H1 (cell line): Measurements from ENCODE around the gene COL11A1. TPM values are rescaled to one million over a fixed set of nuclear protein-coding genes. Genes with fewer than 3 reads are reported as not detected.

Experiments used
- CTCF ChIA-PET: fragments of 300-600 bp; sonication (Branson Sonifier 250); formaldehyde crosslinking; loops from one replicate; lab custom pipeline; 2021; ENCODE audit not compliant: partially characterized antibody; lab: Charles Lee
- POLR2A ChIA-PET: fragments of 300-600 bp; sonication (Branson Sonifier 250); formaldehyde crosslinking; loops from one replicate; lab custom pipeline; 2021; ENCODE audit warnings: inconsistent platforms; ENCODE audit not compliant: partially characterized antibody; lab: Charles Lee
- DNase-seq, 2 experiments: peaks; one replicate each; pipeline versions ENCODE4 v3.0.0 to v3.0.0-alpha.2; 2010 to 2022; ENCODE audit warnings: low spot score in 2 of 2, low read depth in 1 of 2, mixed read lengths in 1 of 2
- FAIRE-seq: peaks from 2 replicates; lab custom pipeline; 2011; peaks lifted over from hg19 to GRCh38; lab: Jason Lieb, UNC
- H2AFZ ChIP-seq: 2 replicates; pipeline ENCODE4 v1.8.1; 2012; ENCODE audit warnings: low read length, inconsistent platforms
- H2AK5ac ChIP-seq: 2 replicates; pipeline ENCODE4 v1.6.1; 2013; ENCODE audit warnings: low read depth, low read length
- H2BK120ac ChIP-seq: replicated peaks from 2 replicates; pipeline ENCODE3; 2013; ENCODE audit warnings: low read depth, low read length, inconsistent platforms
- H2BK12ac ChIP-seq: 2 replicates; pipeline ENCODE4 v1.6.1; 2013; ENCODE audit warnings: low read depth, low read length
- H2BK15ac ChIP-seq: 2 replicates; pipeline ENCODE4 v1.6.1; 2013; ENCODE audit warnings: low read length
- H2BK20ac ChIP-seq: 2 replicates; pipeline ENCODE4 v1.6.1; 2013; ENCODE audit warnings: low read length
- H2BK5ac ChIP-seq: 2 replicates; pipeline ENCODE4 v1.6.1; 2013; ENCODE audit warnings: low read depth, low read length
- H3K14ac ChIP-seq: 2 replicates; pipeline ENCODE4 v1.6.1; 2013; ENCODE audit warnings: inconsistent platforms; ENCODE audit not compliant: insufficient read length
- H3K18ac ChIP-seq: 2 replicates; pipeline ENCODE4 v1.6.1; 2013; ENCODE audit warnings: low read length; ENCODE audit errors: extremely low read depth
- H3K23ac ChIP-seq: 2 replicates; pipeline ENCODE4 v1.6.1; 2013; ENCODE audit warnings: inconsistent platforms; ENCODE audit not compliant: insufficient read length
- H3K23me2 ChIP-seq: 2 replicates; pipeline ENCODE4 v1.6.1; 2013; ENCODE audit warnings: low read depth, low read length
- H3K27ac ChIP-seq: 2 replicates; pipeline ENCODE4 v1.6.1; 2011; ENCODE audit warnings: low read depth, low read length, inconsistent platforms
- H3K27me3 ChIP-seq, 4 experiments: replicated peaks in 1 of 4; 1 replicate in 1 of 4; 2 replicates in 3 of 4; pipeline versions ENCODE4 v1.6.1 to v1.8.1; 2011 to 2013; ENCODE audit warnings: low read length in 3 of 4, mild to moderate bottlenecking in 3 of 4, inconsistent platforms in 2 of 4, mixed read lengths in 2 of 4, moderate library complexity in 1 of 4; ENCODE audit not compliant: control insufficient read depth in 3 of 4, insufficient read depth in 3 of 4; ENCODE audit errors: extremely low read depth in 1 of 4
- H3K36me3 ChIP-seq, 4 experiments: 2 replicates each; pipeline versions ENCODE4 v1.6.1 to v1.8.1; 2011 to 2013; ENCODE audit warnings: mild to moderate bottlenecking in 4 of 4, low read length in 3 of 4, moderate library complexity in 2 of 4, control low read depth in 1 of 4, inconsistent platforms in 1 of 4; ENCODE audit not compliant: insufficient read depth in 4 of 4, control insufficient read depth in 2 of 4
- H3K4ac ChIP-seq: replicated peaks from 2 replicates; pipeline ENCODE3; 2013; ENCODE audit warnings: low read length, low read depth, mixed read lengths, inconsistent platforms; ENCODE audit not compliant: insufficient read length
- H3K4me1 ChIP-seq, 4 experiments: replicated peaks in 1 of 4; 1 replicate in 1 of 4; 2 replicates in 3 of 4; pipeline versions ENCODE4 v1.6.1 to v1.8.1; 2011 to 2013; ENCODE audit warnings: low read length in 3 of 4, inconsistent platforms in 2 of 4, mixed read lengths in 1 of 4; ENCODE audit not compliant: insufficient read depth in 4 of 4, control insufficient read depth in 3 of 4
- H3K4me2 ChIP-seq, 2 experiments: 2 replicates each; pipeline versions ENCODE4 v1.6.1 to v1.8.1; 2011 to 2013; ENCODE audit warnings: low read depth in 2 of 2, low read length in 2 of 2, control low read depth in 1 of 2, inconsistent platforms in 1 of 2, mild to moderate bottlenecking in 1 of 2; ENCODE audit not compliant: insufficient read depth in 1 of 2
- H3K4me3 ChIP-seq, 4 experiments: fragments of 200-600, 300-600 bp in 1 of 4; sonication (generic), shearing (Covaris generic), sonication (Bioruptor Twin) in 1 of 4; 2 replicates each; pipeline versions ENCODE4 v1.5.1 to v1.8.1; 2011 to 2016; ENCODE audit warnings: low read length in 4 of 4, low read depth in 3 of 4, control low read depth in 2 of 4, inconsistent platforms in 2 of 4, mild to moderate bottlenecking in 2 of 4, mixed read lengths in 1 of 4, moderate library complexity in 1 of 4; ENCODE audit not compliant: insufficient read depth in 2 of 4; ENCODE audit errors: extremely low read depth in 1 of 4
- H3K56ac ChIP-seq: replicated peaks from 2 replicates; pipeline ENCODE3; 2013; ENCODE audit warnings: low read depth, mild to moderate bottlenecking, mixed read lengths, low read length, inconsistent platforms; ENCODE audit not compliant: insufficient read length
- H3K79me1 ChIP-seq: 2 replicates; pipeline ENCODE4 v1.6.1; 2013; ENCODE audit warnings: low read depth, low read length, control low read depth
- H3K79me2 ChIP-seq, 2 experiments: 2 replicates each; pipeline versions ENCODE4 v1.6.1 to v1.8.1; 2012 to 2013; ENCODE audit warnings: low read length in 2 of 2, mild to moderate bottlenecking in 2 of 2, inconsistent platforms in 1 of 2; ENCODE audit not compliant: insufficient read depth in 2 of 2, control insufficient read depth in 1 of 2
- H3K9ac ChIP-seq, 4 experiments: replicated peaks in 1 of 4; 1 replicate in 1 of 4; 2 replicates in 3 of 4; pipeline versions ENCODE4 v1.6.1 to v1.8.1; 2011 to 2013; ENCODE audit warnings: low read depth in 3 of 4, low read length in 3 of 4, control low read depth in 2 of 4, mild to moderate bottlenecking in 2 of 4, moderate library complexity in 2 of 4, inconsistent platforms in 1 of 4; ENCODE audit errors: extremely low read depth in 1 of 4
- H3K9me3 ChIP-seq, 2 experiments: 2 replicates each; pipeline versions ENCODE4 v1.6.1 to v1.8.1; 2012 to 2013; ENCODE audit warnings: mild to moderate bottlenecking in 2 of 2, moderate library complexity in 2 of 2, control low read depth in 1 of 2, inconsistent platforms in 1 of 2, low read depth in 1 of 2, low read length in 1 of 2, mixed read lengths in 1 of 2; ENCODE audit not compliant: insufficient read depth in 2 of 2
- H4K20me1 ChIP-seq, 2 experiments: replicated peaks in 1 of 2; 2 replicates each; pipeline versions ENCODE3 to v1.8.1; 2011 to 2013; ENCODE audit warnings: inconsistent platforms in 2 of 2, low read length in 2 of 2, mild to moderate bottlenecking in 1 of 2; ENCODE audit not compliant: insufficient read depth in 2 of 2, control insufficient read depth in 1 of 2
- H4K5ac ChIP-seq: 2 replicates; pipeline ENCODE4 v1.6.1; 2013; ENCODE audit warnings: low read length, low read depth, mixed read lengths, inconsistent platforms; ENCODE audit not compliant: insufficient read length
- H4K8ac ChIP-seq: 2 replicates; pipeline ENCODE4 v1.8.0; 2013; ENCODE audit warnings: mild to moderate bottlenecking, moderate library complexity, low read length, inconsistent platforms; ENCODE audit not compliant: insufficient read depth; ENCODE audit errors: extremely low read depth
- H4K91ac ChIP-seq: replicated peaks from 2 replicates; pipeline ENCODE3; 2013; ENCODE audit warnings: low read length, mixed read lengths, inconsistent platforms; ENCODE audit not compliant: insufficient read length
- CEBPB ChIP-seq: IDR thresholded peaks from 2 replicates; pipeline ENCODE4 v1.6.1; 2012; ENCODE audit warnings: low read depth, low read length
- RBBP5 ChIP-seq: IDR thresholded peaks from 2 replicates; pipeline ENCODE4 v1.7.1; 2012; ENCODE audit warnings: low read depth, mild to moderate bottlenecking, inconsistent platforms, low read length, moderate library complexity, borderline replicate concordance
- WGBS, 2 experiments: shearing (Covaris generic) in 1 of 2; methylation state at CpG; one replicate each; pipeline versions ENCODE4 v1.1.6 to v1.1.7; 2013 to 2015; ENCODE audit warnings: low lambda C conversion rate in 2 of 2, mixed read lengths in 2 of 2, inconsistent platforms in 1 of 2, low coverage in 1 of 2, missing lambda C conversion rate in 1 of 2; ENCODE audit not compliant: insufficient replicate concordance in 2 of 2, insufficient coverage in 1 of 2, insufficient read length in 1 of 2; ENCODE audit errors: extremely low coverage in 1 of 2, missing lambda C conversion rate in 1 of 2; 5-methylcytosine and 5-hydroxymethylcytosine counted together
- polyA plus RNA-seq, 7 experiments: library from polyadenylated mRNA; depleted of rRNA in 3 of 7; stranded (reverse) in 5 of 7; unstranded in 2 of 7; fragments of >200 nt in 5 of 7; fragments of 200-250 nt in 2 of 7; gene quantifications; 1 replicate in 5 of 7; 2 replicates in 1 of 7; 4 replicates in 1 of 7; pipeline versions ENCODE4 v1.2.1 to v1.2.3, GENCODE V29; 2011 to 2013; ENCODE audit warnings: missing spikeins in 2 of 7, mixed read lengths in 2 of 7
- total RNA-seq: library from RNA; stranded (reverse); fragmentation: NEBNext Ultra II Directional; extraction: Animal tissue kit (Norgen Biotek cat#: 25700); gene quantifications from 2 replicates; pipeline ENCODE4 v1.2.1, GENCODE V29; 2021

The COL11A1 gene
- total and polyA plus RNA-seq, 2 of the 8 experiments (the other 6 are each of a cell fraction or from before 2014, with no cell fraction given): 4.0 to 27.9 TPM

DNA sequence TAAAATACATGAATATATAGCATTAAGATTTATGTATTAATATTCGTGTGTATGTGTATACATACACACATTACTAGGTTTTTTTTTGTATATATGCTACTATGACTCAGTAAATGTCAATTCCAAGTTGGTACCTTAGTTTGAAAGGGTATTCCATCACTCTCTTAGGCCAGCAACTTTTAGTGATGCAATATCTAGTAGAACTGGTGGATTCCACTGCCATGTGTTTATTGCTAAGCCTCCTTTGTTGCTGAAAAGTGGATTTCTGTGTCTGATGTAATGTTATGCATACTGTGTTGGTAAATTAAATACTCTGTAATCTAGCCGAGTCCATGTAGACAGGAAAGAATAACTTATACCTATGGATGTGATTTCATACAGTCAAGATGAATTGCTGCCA lies 16.9 kb upstream of the COL11A1 start:
- H3K79me2 ChIP-seq: no peaks in the 10 kb centered on the region
- H3K27me3 ChIP-seq: no peaks in the 10 kb centered on the region
- H3K4me3 ChIP-seq: no peak overlapping the region
- TF ChIP-seq CEBPB: peak; percentile 16; the same call in 1 of the 2 replicates
- no peak for TF ChIP-seq RBBP5
- H3K56ac ChIP-seq: no peak overlapping the region
- no peak overlapping the region for H2BK12ac ChIP-seq
- no peak overlapping the region for H4K5ac ChIP-seq
- no peak for FAIRE-seq
- no peaks in the 10 kb centered on the region for H3K9me3 ChIP-seq
- ChIA-PET POLR2A (no interaction called here), CTCF (interaction anchor here (0.6 to 1.4 kb wide), 2 partner anchors 19 kb away, joined by 3 read pairs; no protein-coding TSS in a partner anchor)
- no peaks in the 10 kb centered on the region for H3K36me3 ChIP-seq
- H3K4me2 ChIP-seq: no peak overlapping the region
- H3K23ac ChIP-seq: no peak overlapping the region
- no peak overlapping the region for H2BK120ac ChIP-seq
- no peak overlapping the region for H2BK5ac ChIP-seq
- no peak overlapping the region for H3K27ac ChIP-seq
- H2AK5ac ChIP-seq: no peak overlapping the region
- no peak overlapping the region for H4K8ac ChIP-seq
- H2BK15ac ChIP-seq: no peak overlapping the region
- 90% methylated on average over 2 of the region's 2 CpGs; no CpG with 5 or more reads in 1 of the 2 experiments for WGBS, 2 experiments
- H3K79me1 ChIP-seq: no peaks in the 10 kb centered on the region
- H3K4ac ChIP-seq: no peak overlapping the region
- no peaks in the 10 kb centered on the region for H3K23me2 ChIP-seq
- DNase-seq: no peak
- H3K18ac ChIP-seq: no peak overlapping the region
- no peak overlapping the region for H3K14ac ChIP-seq
- no peak overlapping the region for H3K9ac ChIP-seq
- no peak overlapping the region for H4K91ac ChIP-seq
- H2BK20ac ChIP-seq: no peak overlapping the region
- no peak overlapping the region for H2AFZ ChIP-seq
- no peaks in the 10 kb centered on the region for H4K20me1 ChIP-seq
- no peaks in the 10 kb centered on the region for H3K4me1 ChIP-seq
